HG03025 (cell line): ENCODE data around the gene SP7.
A peak's percentile ranks its signal among the peaks of the same experiment; 100 is the strongest.
"Not testable (repeated sequence)": the region's sequence is repeated elsewhere in the genome, so short reads cannot be mapped to it uniquely, and the experiment has no call there.

Source experiments
- ATAC-seq: cut with Tn5 transposase; IDR thresholded peaks from one replicate; pipeline ENCODE4 v1.9.1; 2021; ENCODE audit warnings: mild to moderate bottlenecking, moderate library complexity; ENCODE audit not compliant: unreplicated experiment, low FRiP score

SP7 gene

DNA sequence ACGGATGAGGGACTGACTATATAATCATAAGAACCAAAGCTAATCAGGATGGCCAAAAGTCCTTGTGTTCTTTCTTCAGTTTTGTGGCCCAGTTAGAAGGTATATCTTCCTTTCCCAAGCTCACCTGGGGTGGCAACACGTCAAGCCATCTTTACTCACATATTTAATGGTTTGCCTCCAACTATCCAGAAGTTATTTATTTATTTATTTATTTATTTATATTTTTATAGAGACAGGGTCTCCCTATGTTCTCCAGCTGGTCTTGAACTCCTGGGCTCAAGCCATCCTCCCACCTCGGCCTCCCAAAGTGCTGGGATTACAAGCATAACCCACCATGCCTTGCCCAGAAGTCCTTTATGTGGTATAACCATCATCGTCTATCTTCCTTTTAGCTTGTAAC is 11.8 kb upstream of the SP7 start:
- no peak for ATAC-seq

DNA sequence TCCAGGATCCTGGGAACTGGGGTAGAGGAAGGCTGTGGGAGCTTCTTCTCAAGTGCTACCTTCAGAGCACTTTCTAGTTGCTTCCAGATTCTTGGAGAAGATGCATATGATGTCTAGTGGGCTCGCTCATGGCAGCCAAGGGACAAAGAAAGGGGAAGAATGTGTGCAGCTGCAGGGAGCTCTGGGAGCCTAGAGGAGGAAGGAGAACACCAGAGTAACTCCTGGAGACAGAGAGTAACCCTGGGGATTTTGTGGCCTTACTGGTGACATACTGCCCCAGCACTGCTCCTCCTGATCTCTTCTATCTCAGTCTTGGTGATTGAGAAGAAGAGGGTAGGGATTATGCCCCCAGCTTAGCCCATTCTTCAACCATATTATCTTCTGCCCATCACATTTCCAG is 10.3 kb upstream of the SP7 start:
- ATAC-seq = no peak

DNA sequence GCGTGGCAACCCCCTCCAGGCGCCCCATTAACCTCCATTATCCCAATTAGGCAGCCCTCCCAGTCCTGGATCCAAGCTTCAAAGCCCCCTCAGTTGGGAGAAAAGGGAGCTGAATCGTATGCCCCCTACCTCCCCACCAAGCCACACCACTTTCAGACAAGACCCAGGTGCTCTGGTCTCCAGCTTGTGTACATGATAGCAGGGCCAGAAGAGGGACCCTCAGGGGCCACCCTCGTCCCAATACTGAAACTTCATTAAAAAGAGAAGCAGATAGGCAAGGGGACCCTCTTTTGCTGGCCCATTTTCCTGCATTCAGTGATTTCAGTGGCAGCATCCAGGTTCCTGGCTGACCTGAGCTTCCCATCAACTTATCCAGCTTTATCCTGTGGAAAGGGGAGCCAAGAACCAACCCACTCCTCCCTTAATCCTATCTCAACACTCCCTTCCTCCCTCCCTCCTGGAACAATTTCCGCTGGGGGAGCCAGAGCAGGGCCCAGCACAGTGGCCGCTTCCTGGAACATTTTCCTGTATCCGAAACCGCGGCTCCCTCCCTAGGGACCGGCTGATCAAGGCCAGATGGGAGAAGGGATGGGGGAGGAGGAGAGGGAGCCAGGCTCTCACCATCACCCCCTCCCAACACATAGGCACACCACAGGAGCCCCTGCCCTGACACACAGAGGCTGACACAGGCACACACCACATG is 9.5 kb upstream of the SP7 start:
- ATAC-seq = no peak

DNA sequence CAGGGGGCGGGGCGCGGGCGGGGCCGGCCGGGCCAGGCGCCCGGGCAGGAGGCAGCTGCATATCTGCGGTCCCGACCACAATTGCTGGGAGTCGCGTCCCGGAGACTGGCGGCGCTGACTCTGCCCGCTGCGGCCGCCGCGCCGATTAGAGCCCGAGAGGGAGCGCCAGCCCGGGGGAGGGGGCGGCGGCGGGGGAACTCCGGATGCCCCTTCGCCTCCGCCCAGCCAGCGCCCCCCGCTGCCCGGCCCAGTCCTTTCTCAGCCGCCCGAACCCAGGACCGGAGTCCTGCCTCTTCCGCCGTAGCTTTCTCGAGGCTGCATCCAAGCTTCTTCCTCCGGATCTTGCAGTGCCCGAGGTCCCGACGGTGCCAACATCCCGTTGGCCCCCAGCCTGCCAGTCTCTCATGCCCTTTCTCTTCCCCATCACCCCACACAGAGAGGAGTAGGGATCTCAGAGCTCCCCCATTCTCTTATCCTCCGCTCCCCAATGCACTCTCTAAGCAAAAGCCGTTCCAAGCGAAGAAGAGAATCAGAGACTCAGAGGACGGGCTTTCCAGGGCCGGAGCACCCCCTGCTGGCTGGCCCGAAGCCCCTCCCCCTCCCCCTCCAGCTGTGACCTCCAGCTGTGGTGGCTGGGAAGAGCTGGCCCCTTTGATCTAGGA is 8.8 kb upstream of the SP7 start:
- no peak for ATAC-seq

DNA sequence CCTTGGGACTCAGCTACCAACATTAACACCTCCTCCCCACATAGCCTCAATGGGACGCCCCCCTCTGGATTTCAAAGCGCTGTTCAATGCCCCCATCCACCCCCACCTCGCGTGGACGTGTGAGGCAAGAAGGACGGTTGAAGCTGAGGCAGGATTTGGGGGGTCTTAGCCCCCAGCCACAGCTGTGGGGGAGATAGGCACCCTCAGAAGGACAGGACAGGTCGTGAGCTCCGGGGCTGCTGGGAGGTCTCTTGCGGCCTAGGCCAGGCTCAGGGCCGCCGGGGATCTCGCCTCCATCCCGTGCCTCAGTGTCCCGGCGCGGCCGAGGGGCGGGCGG is 8.3 kb upstream of the SP7 start:
- no peak for ATAC-seq

DNA sequence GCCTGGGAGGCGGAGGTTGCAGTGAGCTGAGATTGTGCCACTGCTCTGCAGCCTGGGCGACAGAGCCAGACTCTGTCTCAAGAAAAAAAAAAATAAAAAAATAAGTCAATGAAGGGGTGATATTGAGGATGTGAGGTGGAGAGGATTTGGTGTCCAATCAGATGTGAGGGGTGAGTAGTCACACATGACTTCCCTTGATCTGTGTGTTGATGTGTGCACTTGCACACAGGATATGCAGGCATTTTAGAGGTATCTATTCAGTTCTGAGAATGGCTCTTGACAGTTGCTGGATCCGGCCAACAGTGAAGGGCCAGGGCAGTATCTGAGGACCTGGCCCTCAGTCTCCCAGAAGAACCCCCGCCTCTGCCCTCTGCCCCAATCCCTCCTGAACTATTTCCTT is 7.8 kb upstream of the SP7 start:
- no peak for ATAC-seq

DNA sequence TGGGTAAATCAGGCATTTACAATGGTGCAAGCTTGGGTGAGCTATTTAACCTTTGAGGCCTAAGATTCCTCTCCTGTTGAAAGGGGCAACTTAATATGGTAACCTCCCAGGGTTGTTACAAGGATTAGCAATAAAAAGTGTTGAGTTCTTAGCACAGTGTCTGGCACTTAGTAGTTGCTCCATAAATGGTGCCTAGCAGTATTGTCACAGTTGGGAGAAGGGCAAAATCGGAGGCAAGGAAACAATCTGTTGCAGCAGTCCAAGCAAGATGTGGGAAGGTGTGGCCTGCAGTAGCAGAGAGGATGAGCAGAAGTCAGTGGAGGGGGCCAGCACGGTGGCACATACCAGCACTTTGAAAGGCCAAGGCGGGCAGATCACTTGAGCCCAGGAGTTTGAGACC is 7.3 kb upstream of the SP7 start:
- ATAC-seq = no peak

DNA sequence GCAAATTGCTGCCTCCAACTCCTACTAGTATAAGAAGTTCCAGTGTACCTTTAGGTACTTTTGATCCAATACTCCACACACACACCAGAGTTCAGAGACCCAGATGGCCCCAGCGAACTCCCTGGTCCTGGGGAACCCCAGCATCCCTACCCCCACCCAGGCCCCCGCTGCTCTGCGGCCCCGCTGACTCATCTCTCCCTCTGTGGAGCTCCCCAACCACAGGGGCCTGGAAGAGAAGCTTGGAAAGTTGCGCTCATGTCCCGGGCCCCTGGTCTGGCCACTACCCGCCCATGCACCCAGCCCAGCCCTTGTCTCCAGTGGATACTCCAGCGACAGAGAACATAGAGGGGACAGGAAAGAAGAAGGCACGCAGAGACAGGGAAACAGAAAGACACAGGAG is 4.2 kb upstream of the SP7 start:
- ATAC-seq = no peak

DNA sequence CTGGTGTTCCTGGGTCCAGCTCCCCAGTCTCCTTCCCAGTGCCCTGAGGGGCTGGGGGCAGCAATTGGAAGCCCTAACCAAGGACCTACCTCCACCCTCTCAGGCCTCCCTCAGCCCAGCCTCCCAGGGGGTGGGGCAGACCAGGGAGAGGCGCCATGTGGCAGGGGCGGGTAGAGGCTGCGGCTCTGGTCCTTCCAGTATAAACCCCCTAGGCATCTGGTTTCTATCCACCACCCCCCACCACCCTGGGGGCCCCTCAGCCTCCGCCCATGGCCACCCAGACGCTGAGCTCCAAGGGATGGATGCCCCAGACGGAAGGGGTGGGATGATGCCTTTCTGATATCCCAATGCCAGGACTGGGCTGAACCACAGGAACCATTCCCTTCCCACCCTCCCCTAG is 2.8 kb upstream of the SP7 start:
- ATAC-seq = no peak

DNA sequence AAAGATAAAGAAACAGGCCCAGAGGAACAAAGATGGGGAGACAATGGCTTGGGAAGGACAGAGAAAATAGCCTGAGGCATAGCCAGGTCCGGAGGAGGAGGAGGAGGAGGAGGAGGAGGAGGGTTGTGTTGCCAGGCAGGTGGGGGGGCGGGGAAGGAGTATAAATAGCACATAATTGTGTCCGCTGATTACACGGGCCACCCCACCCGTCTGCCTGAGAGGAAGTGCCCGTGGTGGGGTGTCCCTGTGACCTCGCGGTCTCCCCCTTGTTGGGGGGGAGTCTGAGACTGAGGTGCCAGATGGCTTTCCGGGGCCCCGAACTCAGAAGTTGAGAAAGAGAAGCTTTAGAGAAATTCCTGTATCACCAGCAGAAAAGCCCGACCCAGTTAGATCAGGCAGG is 1.9 kb upstream of the SP7 start:
- ATAC-seq = no peak

DNA sequence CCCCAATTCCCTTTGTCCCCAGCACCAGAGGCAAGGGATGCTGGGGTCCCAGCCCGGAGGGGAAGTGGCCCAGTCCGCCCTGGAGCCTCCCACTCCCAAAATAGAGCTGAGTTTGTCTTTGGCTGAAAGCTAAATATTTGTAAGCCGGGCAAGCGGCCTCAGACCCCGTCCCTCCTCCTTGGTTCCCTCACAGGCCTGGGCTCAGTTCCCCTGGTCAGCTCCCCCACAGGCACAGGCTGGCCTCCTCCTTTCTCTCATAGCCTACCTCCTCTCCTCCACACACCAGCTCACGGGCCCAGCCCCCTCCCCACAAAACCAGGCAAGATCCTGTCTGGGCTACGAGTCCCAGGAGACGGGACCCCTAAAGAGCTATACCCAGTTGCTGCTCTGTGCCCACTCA is 1.3 kb downstream of the SP7 start:
- no peak for ATAC-seq

DNA sequence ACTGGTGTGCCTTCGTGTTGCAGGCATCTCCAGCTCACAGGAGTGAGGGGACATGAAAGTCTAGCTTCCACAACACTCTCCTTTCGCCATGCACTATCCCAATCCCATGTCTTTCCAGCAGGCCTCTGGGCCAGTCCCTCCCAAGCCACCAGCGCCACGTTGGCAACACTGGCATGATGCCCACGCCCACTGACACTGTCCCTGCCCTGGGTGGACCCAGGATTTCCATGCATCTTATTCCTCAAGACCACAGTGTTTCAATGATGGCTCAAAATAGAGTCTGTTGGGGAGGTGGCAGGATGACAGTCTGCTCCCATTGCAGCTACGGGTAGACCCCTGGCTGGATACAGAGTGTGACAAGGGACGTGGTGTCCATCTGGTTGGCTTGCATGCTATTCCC is 2.3 kb downstream of the SP7 start:
- ATAC-seq = no peak

DNA sequence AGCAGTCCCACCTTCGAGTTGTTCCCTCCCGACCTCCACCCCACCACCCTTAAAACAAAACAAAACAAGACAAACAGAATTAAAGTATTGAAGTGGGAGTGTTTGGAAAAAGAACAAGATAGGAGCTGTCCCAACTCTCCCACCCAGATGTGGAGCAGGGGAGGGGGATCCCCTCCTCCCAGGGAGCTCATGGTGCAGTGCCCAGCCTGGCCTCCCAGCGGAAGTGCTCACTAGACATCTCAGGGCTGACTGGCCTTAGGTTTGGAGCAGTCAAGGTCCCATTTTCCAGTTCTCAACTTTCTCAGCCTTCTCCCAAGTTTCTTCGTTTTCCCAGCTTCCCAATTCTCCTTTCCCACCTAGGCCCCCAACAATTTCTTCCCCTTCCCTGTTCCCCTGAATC is 2.9 kb downstream of the SP7 start:
- ATAC-seq = no peak

DNA sequence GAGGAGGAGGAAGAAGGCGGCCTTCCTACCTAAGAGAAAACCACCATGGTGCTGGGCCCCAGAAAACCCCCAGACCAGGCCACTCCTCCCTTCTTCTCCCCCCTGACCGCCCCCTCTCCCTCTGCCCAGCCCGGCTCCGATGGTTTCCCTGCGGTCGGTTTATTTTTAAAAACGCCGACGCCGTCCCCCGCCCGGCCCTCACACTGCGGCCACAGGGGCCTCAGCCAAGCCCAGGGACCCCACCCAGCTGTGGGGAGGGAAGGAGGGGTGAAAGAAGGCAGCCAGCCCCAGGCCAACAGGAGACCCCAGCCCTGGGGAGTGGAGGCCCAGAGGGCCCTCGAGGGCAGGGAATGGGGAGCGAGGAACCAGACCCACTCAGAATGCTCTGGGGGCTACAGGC is 3.4 kb downstream of the SP7 start:
- ATAC-seq = no peak

DNA sequence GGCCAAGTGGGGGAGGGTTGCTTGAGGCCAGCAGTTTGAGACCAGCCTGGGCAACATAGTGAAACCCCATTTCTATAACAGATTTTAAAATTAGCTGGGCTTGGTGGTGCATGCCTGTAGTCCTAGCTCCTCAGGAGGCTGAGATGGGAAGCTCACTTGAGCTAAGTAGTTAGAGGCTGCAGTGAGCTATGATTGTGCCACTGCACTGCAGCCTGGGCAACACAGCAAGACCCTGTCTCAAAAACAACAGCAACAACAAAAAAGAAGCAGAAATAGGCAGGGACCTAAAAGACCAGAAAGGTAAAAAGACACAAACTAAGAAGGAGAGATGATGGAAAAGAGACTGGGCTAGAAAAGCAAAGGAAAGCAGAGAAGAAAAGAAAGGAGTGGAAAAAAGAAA is 3.8 kb downstream of the SP7 start:
- ATAC-seq = not testable (repeated sequence)

DNA sequence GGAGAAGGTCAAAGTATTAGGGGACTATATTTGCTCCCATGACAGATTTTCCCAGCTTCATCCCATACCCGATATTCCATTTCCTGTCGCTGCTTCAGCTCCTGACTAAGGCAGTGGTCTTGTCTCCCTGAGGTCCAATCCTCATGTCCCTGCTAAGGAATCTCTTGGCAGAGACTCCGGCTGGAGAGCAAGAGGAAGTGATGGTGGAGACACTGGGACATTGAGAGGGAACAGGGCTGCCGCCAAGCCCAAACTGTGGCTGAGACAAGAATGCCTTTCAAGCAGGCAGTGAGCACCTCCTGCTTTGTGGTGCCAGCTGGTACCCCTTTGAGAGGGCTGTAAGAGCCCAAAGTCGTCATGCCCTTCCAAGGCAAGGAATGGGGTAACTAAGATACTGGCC is 5.5 kb downstream of the SP7 start:
- no peak for ATAC-seq

DNA sequence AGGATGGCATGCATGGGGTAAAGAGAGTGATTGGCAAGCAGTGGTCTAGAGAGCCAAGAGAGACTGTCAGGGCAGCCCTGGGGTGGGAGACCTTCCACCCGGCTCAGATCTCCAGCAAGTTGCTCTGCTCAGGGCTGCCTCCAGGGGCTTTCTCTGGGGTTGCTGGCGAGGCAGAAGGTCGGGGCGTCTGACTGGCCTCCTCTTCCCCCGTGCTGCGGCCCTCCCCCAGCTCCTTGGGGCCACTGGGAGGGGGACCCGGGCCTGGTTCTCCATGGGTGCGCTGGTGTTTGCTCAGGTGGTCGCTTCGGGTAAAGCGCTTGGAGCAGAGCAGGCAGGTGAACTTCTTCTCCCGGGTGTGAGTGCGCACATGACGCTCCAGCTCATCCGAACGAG is 8.1 kb downstream of the SP7 start:
- ATAC-seq = no peak

DNA sequence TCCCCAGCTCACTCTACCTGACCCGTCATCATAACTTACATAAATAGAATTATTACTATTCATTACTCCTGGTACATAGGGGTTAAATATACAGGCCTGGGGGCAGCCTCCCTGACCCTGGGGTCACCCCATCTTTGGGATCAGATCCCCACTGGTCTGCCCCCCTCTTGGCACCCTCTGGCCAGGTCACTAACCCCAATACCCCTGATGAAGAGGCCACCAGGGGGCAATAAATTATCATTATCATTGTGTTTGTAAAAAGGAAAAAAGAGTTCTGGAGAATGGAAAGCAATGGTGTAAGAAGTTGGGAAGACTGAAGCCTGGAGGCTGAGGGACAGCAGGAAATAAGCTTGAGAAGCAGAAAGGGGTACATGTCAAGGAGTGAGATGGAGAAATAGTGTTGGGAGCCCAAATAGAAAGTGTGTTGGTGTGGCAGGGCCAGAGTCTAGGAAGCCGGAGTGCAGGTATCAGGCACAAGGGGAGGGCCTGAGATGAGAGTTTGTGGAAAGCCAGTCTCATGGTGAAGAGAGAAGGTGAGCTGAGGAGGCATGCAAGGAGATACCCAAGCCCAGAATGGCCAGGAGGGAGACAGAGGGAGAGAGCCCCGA is 8.6 kb downstream of the SP7 start:
- ATAC-seq = no peak

DNA sequence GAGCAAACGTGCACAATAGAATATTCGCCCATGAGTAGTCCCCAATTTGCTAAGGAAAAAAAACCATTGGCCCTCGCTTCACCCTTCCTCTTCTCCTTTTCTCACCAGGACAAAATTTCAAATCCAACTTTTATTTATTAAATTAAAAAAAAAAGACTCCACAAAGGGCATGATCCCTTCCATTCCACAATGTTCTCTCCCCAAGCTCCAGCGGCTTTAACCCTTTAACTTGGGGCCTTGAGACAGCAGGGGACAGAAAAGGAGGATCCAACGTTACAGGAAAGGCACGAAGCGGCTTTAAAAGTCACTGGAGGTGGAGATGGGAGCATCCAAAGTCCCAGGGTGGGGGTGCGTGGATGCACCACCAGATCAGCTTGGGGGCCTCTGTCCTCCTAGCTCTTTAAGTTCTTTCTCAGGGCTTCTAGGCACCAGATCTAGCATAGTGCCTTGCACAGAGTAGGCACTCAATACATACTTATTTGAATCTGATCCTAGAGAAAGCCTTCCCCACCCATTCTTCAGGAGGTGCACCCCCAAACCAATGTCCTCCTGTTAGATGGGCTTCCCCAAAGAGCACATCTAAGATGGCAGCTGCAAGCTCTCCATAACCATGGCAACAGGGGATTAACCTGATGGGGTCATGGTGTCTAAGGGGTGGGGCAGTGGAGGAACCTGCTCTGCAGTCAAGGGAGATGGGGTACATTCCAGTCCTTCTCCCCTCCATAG is 9.5 kb downstream of the SP7 start:
- no peak for ATAC-seq

DNA sequence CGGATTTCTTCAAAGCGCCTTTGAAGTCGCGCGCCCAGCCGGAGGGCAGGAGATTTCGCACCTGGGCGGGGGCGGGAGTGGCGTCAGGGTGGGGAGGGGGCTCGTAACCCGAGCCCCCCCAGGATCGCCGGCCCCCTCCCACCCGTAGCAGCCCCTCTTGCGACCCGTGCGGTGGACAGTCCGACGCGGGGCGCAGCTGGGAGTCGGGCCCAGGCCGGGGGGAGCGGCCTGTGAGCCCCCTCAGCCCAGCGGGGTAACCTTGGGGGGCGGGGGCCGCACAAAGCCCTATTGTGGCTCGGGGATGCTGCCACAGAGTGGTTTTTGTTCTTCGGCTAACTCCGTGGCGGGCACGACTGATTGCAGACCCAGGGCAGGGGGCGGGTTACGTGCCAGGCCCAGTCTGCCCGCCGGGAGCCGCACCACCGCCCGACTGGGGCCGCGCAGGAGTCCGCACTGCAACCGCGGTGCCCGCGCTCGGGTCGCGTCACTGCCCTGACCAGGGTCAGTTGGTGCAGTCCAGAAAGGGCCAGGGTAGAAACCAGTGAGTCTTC is 10.6 kb downstream of the SP7 start:
- no peak for ATAC-seq

DNA sequence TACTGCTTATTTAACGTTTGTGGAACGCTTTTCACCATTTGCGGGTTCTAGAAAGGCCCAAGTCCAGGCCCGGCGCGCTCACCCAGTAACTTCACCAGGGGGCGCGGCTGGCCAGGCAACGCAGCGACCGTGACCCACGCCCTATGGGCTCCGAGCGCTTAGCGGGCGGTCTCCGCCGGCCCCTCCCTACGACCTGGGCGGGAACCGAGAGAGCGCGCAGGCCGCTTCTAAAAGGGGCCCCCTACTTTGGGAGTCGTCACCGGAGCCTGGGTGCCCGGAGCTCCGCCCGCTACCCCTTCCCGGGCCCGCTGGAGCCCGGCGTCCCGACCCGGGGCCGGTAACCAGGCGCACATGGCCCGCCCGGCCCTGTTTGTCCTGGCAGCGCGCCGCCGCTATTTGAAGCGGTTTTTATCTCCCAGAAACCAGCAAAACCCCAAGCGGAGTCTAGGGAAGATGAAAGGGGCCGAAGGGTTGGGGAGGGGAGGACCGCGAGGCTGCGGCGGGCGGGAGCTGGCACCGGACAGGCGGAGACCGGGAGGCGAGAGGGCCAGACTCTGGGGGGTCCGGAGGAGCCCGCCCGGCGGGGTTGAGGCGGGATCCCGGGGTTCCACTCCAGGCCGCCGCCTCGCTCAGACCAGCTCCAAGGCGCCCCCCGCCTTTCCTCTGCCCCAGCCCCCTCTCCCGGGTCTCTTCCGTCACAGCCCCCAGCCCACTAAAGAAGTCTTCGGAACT is 11.2 kb downstream of the SP7 start:
- peak; percentile 44 for ATAC-seq
